ENCODE data around the gene ZNF84.
A peak's percentile ranks its signal among the peaks of the same experiment; 100 is the strongest.

ZNF84 gene

GRCh38 chr12:133037207-133038005, at the start of gene ZNF84:
Gene ZNF84 (plus strand): TSS chr12:133037509. CDS start chr12:133041468, 3,959 bp downstream.
- peak; percentile 96 for DNase-seq

- DNase-seq, result no peak
These were observed 38.6 kb upstream of the ZNF84 start for GRCh38 chr12:132998741-132999140.

GRCh38 chr12:133010657-133011297, 26.5 kb upstream of the ZNF84 start:
- no peak for DNase-seq

GRCh38 chr12:133023566-133023965, 13.7 kb upstream of the ZNF84 start:
- no peak for DNase-seq

GRCh38 chr12:133026996-133027395, 10.3 kb upstream of the ZNF84 start:
- DNase-seq, result no peak

- no peak for DNase-seq
These were observed 905 bp downstream of the ZNF84 start for GRCh38 chr12:133038118-133038709.

GRCh38 chr12:133046698-133047097, 9.4 kb downstream of the ZNF84 start:
- DNase-seq, result no peak

- DNase-seq, result no peak
These were observed 20.1 kb downstream of the ZNF84 start for GRCh38 chr12:133057446-133057845.

- DNase-seq, result no peak
These were observed 21.1 kb downstream of the ZNF84 start for GRCh38 chr12:133058203-133059113.

- no peak for DNase-seq
These were observed 24.6 kb downstream of the ZNF84 start for GRCh38 chr12:133061954-133062353.

- DNase-seq, result no peak
These were observed 26.2 kb downstream of the ZNF84 start for GRCh38 chr12:133063556-133063955.

- DNase-seq, result no peak
These were observed 36.5 kb downstream of the ZNF84 start for GRCh38 chr12:133073836-133074235.

GRCh38 chr12:133080026-133080367, 42.7 kb downstream of the ZNF84 start:
- DNase-seq, result peak; percentile 99

GRCh38 chr12:133080368-133081158, 43.3 kb downstream of the ZNF84 start, which contains the start of gene ZNF140:
Gene ZNF140 (plus strand): TSS chr12:133080923. CDS start chr12:133081321, 398 bp downstream.
- peak; percentile 96 for DNase-seq

- DNase-seq, result no peak
These were observed 44.0 kb downstream of the ZNF84 start for GRCh38 chr12:133081159-133081780.

- no peak for DNase-seq
These were observed 46.0 kb downstream of the ZNF84 start for GRCh38 chr12:133083345-133083744.

- DNase-seq, result no peak
These were observed 68.3 kb downstream of the ZNF84 start for GRCh38 chr12:133105620-133106019.

GRCh38 chr12:133106253-133106652, 68.9 kb downstream of the ZNF84 start:
- no peak for DNase-seq

- DNase-seq, result no peak
These were observed 69.8 kb downstream of the ZNF84 start for GRCh38 chr12:133107121-133107520.

GRCh38 chr12:133108150-133108549, 70.8 kb downstream of the ZNF84 start:
- DNase-seq, result no peak
